SK-N-SH (cell line): ENCODE data around the gene LRRC56. TPM values are rescaled to one million over a fixed set of nuclear protein-coding genes. Genes with fewer than 3 reads are reported as not detected.
A peak's percentile ranks its signal among the peaks of the same experiment; 100 is the strongest.

Source experiments
- CTCF ChIA-PET: fragments of 300-600, 350-600 bp; formaldehyde crosslinking; extraction: SDS; loops from one replicate; lab custom pipeline; 2021; lab: Yijun Ruan, JAX
- POLR2A ChIA-PET: fragments of 350-600 bp; sonication (Branson Sonifier 250); formaldehyde crosslinking; extraction: SDS; loops from one replicate; lab custom pipeline; 2020; ENCODE audit warnings: antibody characterized with exemption, inconsistent platforms; lab: Yijun Ruan, JAX
- DNase-seq: peaks from one replicate; pipeline ENCODE4 v3.0.0; 2012
- H2AFZ ChIP-seq: fragments of 200-600 bp; sonication (generic); 2 replicates; pipeline ENCODE4 v1.8.1; 2016; ENCODE audit warnings: antibody characterized with exemption, mild to moderate bottlenecking, low read depth
- H3F3A ChIP-seq: fragments of 200-600 bp; sonication (generic); replicated peaks from 2 replicates; pipeline ENCODE3; 2016; ENCODE audit warnings: antibody characterized with exemption, mild to moderate bottlenecking; ENCODE audit not compliant: insufficient read depth
- H3K27ac ChIP-seq, 2 experiments: fragments of 200-500 bp in 1 of 2; fragments of 200-600 bp in 1 of 2; sonication (Bioruptor generic) in 1 of 2; sonication (generic), shearing (Covaris generic) in 1 of 2; 2 replicates each; pipeline versions ENCODE4 v1.5.1 to v1.6.1; 2014 to 2016; ENCODE audit warnings: low read depth in 2 of 2, inconsistent platforms in 1 of 2, low read length in 1 of 2, mild to moderate bottlenecking in 1 of 2, mixed read lengths in 1 of 2
- H3K27me3 ChIP-seq: fragments of 200-600 bp; sonication (generic), shearing (Covaris generic); 2 replicates; pipeline ENCODE4 v1.6.1; 2016; ENCODE audit warnings: mixed run types; ENCODE audit not compliant: insufficient read depth
- H3K36me3 ChIP-seq, 2 experiments: fragments of 200-500 bp in 1 of 2; fragments of 200-600 bp in 1 of 2; sonication (Bioruptor generic) in 1 of 2; sonication (generic) in 1 of 2; replicated peaks in 1 of 2; 2 replicates each; pipeline versions ENCODE3 to v1.5.1; 2014 to 2016; ENCODE audit warnings: low read length in 1 of 2, mild to moderate bottlenecking in 1 of 2; ENCODE audit not compliant: insufficient read depth in 2 of 2, control insufficient read depth in 1 of 2
- H3K4me1 ChIP-seq, 2 experiments: fragments of 200-500 bp in 1 of 2; fragments of 200-600 bp in 1 of 2; sonication (Bioruptor generic) in 1 of 2; sonication (generic), shearing (Covaris generic) in 1 of 2; 2 replicates each; pipeline versions ENCODE4 v1.5.1 to v1.6.1; 2014 to 2016; ENCODE audit warnings: low read depth in 1 of 2, low read length in 1 of 2, mixed run types in 1 of 2; ENCODE audit not compliant: insufficient read depth in 2 of 2, control insufficient read depth in 1 of 2
- H3K4me2 ChIP-seq: fragments of 200-600 bp; sonication (generic), shearing (Covaris generic); 2 replicates; pipeline ENCODE4 v1.6.1; 2017; ENCODE audit warnings: mixed run types
- H3K4me3 ChIP-seq, 2 experiments: fragments of 200-500 bp in 1 of 2; fragments of 200-600 bp in 1 of 2; sonication (Bioruptor generic) in 1 of 2; sonication (generic), shearing (Covaris generic) in 1 of 2; 2 replicates each; pipeline versions ENCODE4 v1.5.1 to v1.8.1; 2014 to 2016; ENCODE audit warnings: low read depth in 2 of 2, inconsistent platforms in 1 of 2, low read length in 1 of 2, mild to moderate bottlenecking in 1 of 2, mixed read lengths in 1 of 2, moderate library complexity in 1 of 2
- H3K79me2 ChIP-seq: fragments of 200-600 bp; sonication (generic); 2 replicates; pipeline ENCODE4 v1.8.1; 2017; ENCODE audit warnings: mild to moderate bottlenecking; ENCODE audit not compliant: insufficient read depth
- H3K9ac ChIP-seq: fragments of 200-600 bp; sonication (generic); 2 replicates; pipeline ENCODE4 v1.6.1; 2017; ENCODE audit warnings: mixed run types
- H3K9me2 ChIP-seq: fragments of 200-600 bp; sonication (generic); 2 replicates; pipeline ENCODE4 v1.6.1; 2017; ENCODE audit warnings: mixed run types
- H3K9me3 ChIP-seq: fragments of 200-600 bp; sonication (generic); 2 replicates; pipeline ENCODE4 v1.6.1; 2017; ENCODE audit warnings: mixed run types, mild to moderate bottlenecking, moderate library complexity
- H4K20me1 ChIP-seq: fragments of 200-600 bp; sonication (generic); 2 replicates; pipeline ENCODE4 v1.6.1; 2017; ENCODE audit warnings: mild to moderate bottlenecking, mixed run types; ENCODE audit not compliant: insufficient read depth
- CHD2 ChIP-seq: fragments of 150-350 bp; IDR thresholded peaks from 2 replicates; pipeline ENCODE4 v1.6.1; 2018; ENCODE audit warnings: low read length; ENCODE audit not compliant: partially characterized antibody
- EP300 ChIP-seq, 2 experiments: IDR thresholded peaks; 2 replicates each; pipeline versions ENCODE4 v1.4.0 to v1.6.1; 2012; ENCODE audit warnings: borderline replicate concordance in 1 of 2, low read depth in 1 of 2, low read length in 1 of 2
- FOXJ3 ChIP-seq: sonication (generic); formaldehyde crosslinking; IDR thresholded peaks from 2 replicates; pipeline ENCODE4 v1.5.1; 2020; ENCODE audit warnings: mild to moderate bottlenecking, missing genetic modification reagents
- GABPA ChIP-seq: IDR thresholded peaks from 2 replicates; pipeline ENCODE4 v1.4.0; 2012; ENCODE audit warnings: low read depth, mild to moderate bottlenecking
- MAX ChIP-seq: IDR thresholded peaks from 2 replicates; pipeline ENCODE4 v1.4.0; 2012; ENCODE audit warnings: low read depth
- MEF2A ChIP-seq: IDR thresholded peaks from 2 replicates; pipeline ENCODE4 v1.4.0; 2012; ENCODE audit warnings: low read depth, borderline replicate concordance
- RAD21 ChIP-seq: IDR thresholded peaks from 2 replicates; pipeline ENCODE4 v1.6.1; 2012; ENCODE audit warnings: mild to moderate bottlenecking, low read length
- RFX5 ChIP-seq: IDR thresholded peaks from 2 replicates; pipeline ENCODE4 v1.6.1; 2012; ENCODE audit warnings: mild to moderate bottlenecking, improper control_type of control experiment, low read length
- RXRA ChIP-seq: IDR thresholded peaks from 2 replicates; pipeline ENCODE4 v1.4.0; 2012; ENCODE audit warnings: low read depth, mild to moderate bottlenecking, borderline replicate concordance
- SIN3A ChIP-seq: IDR thresholded peaks from 2 replicates; pipeline ENCODE4 v1.6.1; 2012; ENCODE audit warnings: low read depth, mild to moderate bottlenecking, low read length, moderate library complexity, borderline replicate concordance
- TAF1 ChIP-seq: IDR thresholded peaks from 2 replicates; pipeline ENCODE4 v1.6.1; 2012; ENCODE audit warnings: low read depth, mild to moderate bottlenecking, low read length, moderate library complexity, borderline replicate concordance
- TCF12 ChIP-seq: IDR thresholded peaks from 2 replicates; pipeline ENCODE4 v1.4.0; 2012
- USF1 ChIP-seq: IDR thresholded peaks from 2 replicates; pipeline ENCODE4 v1.4.0; 2012; ENCODE audit warnings: low read depth, borderline replicate concordance
- USF2 ChIP-seq: fragments of 150-350 bp; IDR thresholded peaks from 2 replicates; pipeline ENCODE4 v1.6.1; 2017; ENCODE audit warnings: antibody characterized with exemption, low read length, low read depth, borderline replicate concordance
- WGBS: methylation state at CpG from one replicate; pipeline ENCODE4 v1.1.6; 2017; ENCODE audit warnings: low lambda C conversion rate; 5-methylcytosine and 5-hydroxymethylcytosine counted together
- polyA plus RNA-seq, 3 experiments: library from polyadenylated mRNA; depleted of rRNA; stranded (reverse); fragments of >200 nt; gene quantifications; 2 replicates each; pipeline ENCODE4 v1.2.3, GENCODE V29; 2012
- TF ChIP-seq, protein P1 (sequence below): IDR thresholded peaks from 2 replicates; pipeline ENCODE4; 2012
- TF ChIP-seq, protein P2 (sequence below): IDR thresholded peaks from 2 replicates; pipeline ENCODE4 v1.4.0; 2012; ENCODE audit warnings: low read depth, borderline replicate concordance

Gene LRRC56
- polyA plus RNA-seq, 1 of the 3 experiments (the other 2 are of a cell fraction): 1.2 TPM

GRCh38 chr11:498297-499181 lies 38.8 kb upstream of the LRRC56 start:
- H4K20me1 ChIP-seq: 0 out of 2 replicates have a peak, but pooled peaks cover 7% of the 10 kb centered on the region
- H2AFZ ChIP-seq: no peak overlapping the region
- no peak overlapping the region for H3K9ac ChIP-seq
- no peaks in the 10 kb centered on the region for H3K9me3 ChIP-seq
- H3K27me3 ChIP-seq: no peaks in the 10 kb centered on the region
- H3K4me3 ChIP-seq: no peak overlapping the region
- peaks cover 16 to 71% of the 10 kb centered on the region in 2 experiments for H3K36me3 ChIP-seq
- WGBS: 96% methylated on average over 16 of the region's 39 CpGs
- H3K79me2 ChIP-seq: peaks cover 15% of the 10 kb centered on the region; the same call in 1 of the 2 replicates
- no peaks in the 10 kb centered on the region for H3K9me2 ChIP-seq
- no peak for TF ChIP-seq MAX
- TF ChIP-seq RXRA: no peak
- no peak for TF ChIP-seq TAF1
- no peak for TF ChIP-seq EP300 (IDR thresholded peaks at IDR 0.05; ENCODE audit: borderline replicate concordance in 1 of 2, low read depth in 1 of 2, low read length in 1 of 2)
- TF ChIP-seq CHD2: no peak
- TF ChIP-seq FOXJ3 (CRISPR knock-in tag): no peak
- no peak for TF ChIP-seq SIN3A
- TF ChIP-seq TCF12: no peak
- no peak for TF ChIP-seq USF1
- no peak for TF ChIP-seq GABPA
- ChIA-PET POLR2A (interaction anchor here (0.6 to 1.6 kb wide), 2 partner anchors 8 to 67 kb away, joined by 3 to 4 read pairs; partner anchors contain the start of gene RNH1), CTCF (interaction anchor here (1.3 to 1.4 kb wide), 2 partner anchors 8 to 20 kb away, joined by 3 to 5 read pairs; no protein-coding TSS in a partner anchor)
- H3K27ac ChIP-seq: no peak overlapping the region; a peak in 1 of 4 replicates
- H3F3A ChIP-seq: peaks cover 5% of the 10 kb centered on the region
- H3K4me2 ChIP-seq: no peak overlapping the region
- peak; percentile 28 for DNase-seq
- H3K4me1 ChIP-seq: no peaks in the 10 kb centered on the region; a peak in 1 of 4 replicates

GRCh38 chr11:499201-500076 lies 37.9 kb upstream of the LRRC56 start:
- ChIA-PET CTCF (interaction anchor here (1.3 kb wide), 1 partner anchor 20 kb away, joined by 5 read pairs; no protein-coding TSS in a partner anchor), POLR2A (no interaction called here)
- H3K36me3 ChIP-seq: peaks cover 16 to 67% of the 10 kb centered on the region in 2 experiments

More at GRCh38 chr11:499201-500076, 37.9 kb upstream of the LRRC56 start:
- no peaks in the 10 kb centered on the region for H3K27me3 ChIP-seq
- H3K9me3 ChIP-seq: no peaks in the 10 kb centered on the region
- H3K9me2 ChIP-seq: no peaks in the 10 kb centered on the region
- H4K20me1 ChIP-seq: 0 out of 2 replicates have a peak, but pooled peaks cover 7% of the 10 kb centered on the region
- H3K4me3 ChIP-seq: no peak overlapping the region
- no peak overlapping the region for H3K9ac ChIP-seq
- H2AFZ ChIP-seq: no peak overlapping the region
- H3K27ac ChIP-seq: no peak overlapping the region
- peaks cover 5% of the 10 kb centered on the region for H3F3A ChIP-seq
- DNase-seq: no peak
- H3K79me2 ChIP-seq: peaks cover 24% of the 10 kb centered on the region
- TF ChIP-seq USF2: no peak
- TF ChIP-seq, protein P1, sequence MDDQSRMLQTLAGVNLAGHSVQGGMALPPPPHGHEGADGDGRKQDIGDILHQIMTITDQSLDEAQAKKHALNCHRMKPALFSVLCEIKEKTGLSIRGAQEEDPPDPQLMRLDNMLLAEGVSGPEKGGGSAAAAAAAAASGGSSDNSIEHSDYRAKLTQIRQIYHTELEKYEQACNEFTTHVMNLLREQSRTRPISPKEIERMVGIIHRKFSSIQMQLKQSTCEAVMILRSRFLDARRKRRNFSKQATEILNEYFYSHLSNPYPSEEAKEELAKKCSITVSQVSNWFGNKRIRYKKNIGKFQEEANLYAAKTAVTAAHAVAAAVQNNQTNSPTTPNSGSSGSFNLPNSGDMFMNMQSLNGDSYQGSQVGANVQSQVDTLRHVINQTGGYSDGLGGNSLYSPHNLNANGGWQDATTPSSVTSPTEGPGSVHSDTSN: no peak
- TF ChIP-seq, protein P2, sequence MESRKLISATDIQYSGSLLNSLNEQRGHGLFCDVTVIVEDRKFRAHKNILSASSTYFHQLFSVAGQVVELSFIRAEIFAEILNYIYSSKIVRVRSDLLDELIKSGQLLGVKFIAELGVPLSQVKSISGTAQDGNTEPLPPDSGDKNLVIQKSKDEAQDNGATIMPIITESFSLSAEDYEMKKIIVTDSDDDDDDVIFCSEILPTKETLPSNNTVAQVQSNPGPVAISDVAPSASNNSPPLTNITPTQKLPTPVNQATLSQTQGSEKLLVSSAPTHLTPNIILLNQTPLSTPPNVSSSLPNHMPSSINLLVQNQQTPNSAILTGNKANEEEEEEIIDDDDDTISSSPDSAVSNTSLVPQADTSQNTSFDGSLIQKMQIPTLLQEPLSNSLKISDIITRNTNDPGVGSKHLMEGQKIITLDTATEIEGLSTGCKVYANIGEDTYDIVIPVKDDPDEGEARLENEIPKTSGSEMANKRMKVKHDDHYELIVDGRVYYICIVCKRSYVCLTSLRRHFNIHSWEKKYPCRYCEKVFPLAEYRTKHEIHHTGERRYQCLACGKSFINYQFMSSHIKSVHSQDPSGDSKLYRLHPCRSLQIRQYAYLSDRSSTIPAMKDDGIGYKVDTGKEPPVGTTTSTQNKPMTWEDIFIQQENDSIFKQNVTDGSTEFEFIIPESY: no peak
- no peak for TF ChIP-seq RAD21
- no peak for TF ChIP-seq MEF2A
- TF ChIP-seq RFX5: no peak
- H3K4me2 ChIP-seq: no peak overlapping the region
- WGBS: 94% methylated on average over 12 of the region's 24 CpGs
- no peaks in the 10 kb centered on the region; a peak in 1 of 4 replicates for H3K4me1 ChIP-seq
